EL (cell line): ENCODE results near the gene SVOP.

ENCODE experiments used
- DNase-seq: peaks from one replicate; pipeline ENCODE4 v3.0.0-alpha.2; 2016

The SVOP gene

DNA sequence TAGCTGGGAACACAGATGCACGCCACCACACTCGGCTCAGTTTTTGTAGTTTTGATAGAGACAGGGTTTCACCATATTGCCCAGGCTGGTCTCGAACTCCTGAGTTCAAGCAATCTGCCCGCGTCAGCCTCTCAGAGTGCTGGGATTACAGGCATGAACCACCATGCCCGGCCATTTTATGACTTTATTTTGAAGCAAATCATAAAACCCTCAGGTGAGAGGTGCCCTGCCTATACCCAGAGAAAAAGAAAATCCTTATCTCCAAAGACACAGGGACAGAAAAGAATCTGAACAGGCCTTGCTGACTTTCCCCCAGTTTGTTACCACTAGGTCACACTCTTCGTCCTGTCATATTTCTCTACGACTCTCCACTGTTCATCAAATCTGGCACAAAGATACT, 92.2 kb downstream of the SVOP start:
- no peak for DNase-seq

DNA sequence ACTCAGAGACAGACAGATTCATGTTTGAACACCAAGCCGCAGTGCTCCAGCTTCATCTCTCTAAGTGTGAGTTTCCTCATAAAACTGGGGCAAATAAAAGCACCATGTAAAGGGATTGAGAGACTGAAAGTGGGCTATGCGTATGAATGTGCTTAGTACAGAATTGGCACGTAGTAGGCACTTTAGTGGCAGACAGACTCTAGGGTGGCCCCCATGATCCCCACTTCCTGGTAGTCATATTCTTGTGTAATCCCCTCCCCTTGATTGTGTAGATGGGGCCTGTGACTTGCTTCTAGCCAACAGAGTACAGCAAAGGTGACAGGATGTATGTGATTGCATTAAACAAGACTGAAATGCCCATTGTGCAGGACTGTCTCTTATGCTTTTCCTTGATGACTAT, 98.0 kb downstream of the SVOP start:
- no peak for DNase-seq

DNA sequence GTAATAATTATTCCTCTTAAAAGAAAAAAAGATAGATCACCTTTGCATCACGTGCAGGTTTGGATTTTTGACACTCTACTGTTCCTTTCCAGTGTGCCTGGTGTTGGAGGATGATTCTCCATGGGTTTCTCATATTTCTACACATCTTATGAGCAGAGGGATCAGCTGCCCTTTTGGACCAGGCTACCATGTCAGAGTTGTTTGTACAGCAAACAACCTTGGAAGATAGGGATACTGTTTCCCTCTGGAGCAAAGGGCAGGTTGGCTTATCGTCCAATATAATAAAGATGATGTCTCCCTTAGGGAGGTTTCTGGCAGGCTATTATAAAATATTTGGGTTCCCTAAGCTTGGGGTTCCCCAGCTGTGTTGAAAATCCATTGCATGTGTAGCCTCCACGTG, 98.9 kb downstream of the SVOP start:
- no peak for DNase-seq

GRCh38 chr12:108918960-108919642, 101.8 kb downstream of the SVOP start:
- no peak for DNase-seq

GRCh38 chr12:108918206-108918605, 102.7 kb downstream of the SVOP start:
- no peak for DNase-seq

DNA sequence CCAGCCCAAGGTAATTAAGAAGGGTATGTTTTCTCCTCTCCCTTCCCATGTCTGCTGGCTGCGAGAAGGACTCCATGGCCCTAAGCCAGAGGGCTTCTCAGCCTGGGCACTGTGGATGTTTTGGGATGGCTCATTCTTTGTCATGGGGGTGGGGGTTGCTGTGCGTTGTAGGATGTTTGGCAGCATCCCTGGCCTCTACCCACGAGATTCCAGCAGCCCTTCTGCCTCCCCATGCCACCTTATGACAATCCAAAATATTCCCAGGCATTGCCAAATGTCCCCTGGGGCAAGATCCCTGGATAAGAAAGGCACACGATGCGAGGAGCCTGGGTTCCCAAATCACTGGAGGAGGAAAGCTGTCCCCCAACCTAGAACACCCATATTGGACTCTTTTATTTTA, 104.5 kb downstream of the SVOP start:
- DNase-seq, result no peak

DNA sequence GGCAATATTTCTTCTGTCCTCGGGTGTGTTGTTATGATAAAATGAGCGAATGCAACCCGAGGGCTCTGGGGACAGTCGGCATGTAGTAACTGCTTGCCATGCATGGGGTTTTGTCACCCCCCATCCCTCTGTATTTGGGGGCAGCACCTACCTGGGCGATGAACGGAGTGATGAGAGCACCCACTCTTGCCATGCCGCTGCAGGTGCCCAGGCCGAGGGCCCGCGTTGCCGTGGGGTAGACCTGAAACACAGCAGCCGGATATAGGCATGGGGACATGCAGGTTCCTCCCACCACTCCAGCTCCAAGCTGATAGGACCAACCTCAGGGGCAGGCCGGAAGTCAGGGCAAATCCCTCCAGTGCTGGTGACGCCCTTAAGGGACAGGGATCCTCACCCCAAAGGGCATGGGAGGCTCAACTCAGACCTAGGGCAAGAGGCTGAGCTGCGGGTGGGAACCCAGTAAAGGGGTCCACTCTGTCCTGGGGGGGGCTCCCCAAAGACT, 105.2 kb downstream of the SVOP start:
- no peak for DNase-seq

GRCh38 chr12:108914121-108914531, 106.7 kb downstream of the SVOP start:
- DNase-seq, result peak; percentile 12

DNA sequence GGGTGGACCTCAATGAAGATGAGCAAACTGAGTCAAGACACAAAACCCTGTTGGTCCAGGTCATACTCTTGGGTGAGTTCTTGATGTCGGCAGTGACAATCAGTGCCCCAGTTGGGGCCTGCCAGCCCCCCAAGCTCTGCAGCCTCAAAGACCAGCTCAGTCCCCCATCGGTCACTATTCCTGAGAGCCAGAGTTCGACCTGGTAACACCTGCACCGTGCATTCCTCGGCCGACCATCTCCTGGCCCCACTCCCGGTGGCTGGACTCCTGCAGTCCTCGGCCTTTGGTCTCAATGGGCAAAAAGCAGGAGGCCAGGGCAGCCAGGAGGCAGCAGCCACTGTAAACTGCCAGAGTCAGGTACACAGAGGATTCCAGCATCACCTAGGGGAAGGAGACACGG, 108.5 kb downstream of the SVOP start:
- DNase-seq, result no peak

GRCh38 chr12:108911915-108912314, 109.0 kb downstream of the SVOP start:
- DNase-seq, result no peak

DNA sequence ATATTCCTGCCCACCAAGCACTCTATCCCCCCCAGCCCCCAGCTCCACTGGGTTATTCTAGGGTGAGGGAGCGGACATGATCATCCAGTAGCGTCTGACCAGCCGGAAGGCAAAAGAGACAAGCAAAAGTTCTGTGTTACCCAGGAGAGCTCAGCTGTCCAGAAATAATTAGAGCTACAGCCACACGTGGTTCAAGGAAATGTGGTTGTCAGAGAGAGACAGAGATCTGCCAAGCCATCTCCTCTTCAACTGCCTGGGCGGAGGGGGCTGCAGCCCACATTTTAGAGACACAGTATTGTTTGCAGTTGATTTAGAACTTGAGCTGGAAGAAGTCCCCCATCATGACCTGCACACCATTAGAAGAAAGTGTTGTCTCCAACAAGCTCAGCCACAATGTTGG, 110.5 kb downstream of the SVOP start:
- DNase-seq, result no peak

- peak; percentile 13 for DNase-seq
Measured at GRCh38 chr12:108907839-108908351, 113.0 kb downstream of the SVOP start.

DNA sequence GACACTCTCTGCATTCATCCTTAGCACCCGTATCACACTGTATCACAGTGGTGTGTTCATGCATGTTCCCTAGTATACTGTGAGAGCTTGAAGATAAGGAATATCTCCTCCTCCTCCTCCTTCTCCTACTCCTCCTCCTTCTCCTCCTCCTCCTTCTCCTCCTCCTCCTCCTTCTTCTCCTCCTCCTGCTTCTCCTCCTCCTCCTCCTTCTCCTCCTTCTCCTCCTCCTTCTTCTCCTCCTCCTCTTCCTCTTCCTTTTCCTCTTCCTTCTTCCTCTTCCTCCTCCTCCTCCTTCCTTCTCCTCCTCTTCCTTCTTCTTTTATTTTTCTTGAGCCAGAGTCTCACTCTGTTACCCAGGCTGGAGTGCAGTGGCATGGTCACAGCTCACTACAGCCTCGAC, 113.9 kb downstream of the SVOP start:
- no peak for DNase-seq

GRCh38 chr12:108905725-108906124, 115.1 kb downstream of the SVOP start:
- DNase-seq, result no peak

- no peak for DNase-seq
Measured at GRCh38 chr12:108899145-108899544, 121.7 kb downstream of the SVOP start.

GRCh38 chr12:108896817-108897216, 124.1 kb downstream of the SVOP start:
- DNase-seq, result no peak

GRCh38 chr12:108896336-108896735, 124.5 kb downstream of the SVOP start:
- no peak for DNase-seq

DNA sequence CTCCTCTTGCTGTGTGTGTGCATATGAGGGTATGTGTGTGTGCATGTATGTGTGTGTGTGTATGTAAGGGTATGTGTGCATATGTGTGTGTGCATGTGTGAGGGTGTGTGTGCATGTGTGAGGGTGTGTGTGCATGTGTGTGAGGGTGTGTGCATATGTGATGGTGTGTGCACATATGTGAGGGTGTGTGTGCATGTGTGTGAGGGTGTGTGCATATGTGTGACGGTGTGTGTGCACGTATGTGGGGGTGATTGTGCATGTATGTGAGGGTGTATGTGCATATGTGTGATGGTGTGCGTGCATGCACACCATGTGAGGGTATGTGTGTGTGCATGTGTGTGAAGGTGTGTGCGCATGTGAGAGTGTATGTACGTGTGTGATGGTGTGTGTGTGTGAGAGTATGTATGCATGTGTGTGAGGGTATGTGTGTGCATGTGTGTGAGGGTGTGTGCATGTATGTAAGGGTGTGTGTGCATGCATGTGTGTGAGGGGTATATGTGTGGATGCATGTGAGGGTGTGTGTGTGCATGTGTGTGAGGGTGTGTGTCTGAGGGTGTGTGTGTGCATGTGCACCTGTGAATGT, 125.6 kb downstream of the SVOP start:
- no peak for DNase-seq

DNA sequence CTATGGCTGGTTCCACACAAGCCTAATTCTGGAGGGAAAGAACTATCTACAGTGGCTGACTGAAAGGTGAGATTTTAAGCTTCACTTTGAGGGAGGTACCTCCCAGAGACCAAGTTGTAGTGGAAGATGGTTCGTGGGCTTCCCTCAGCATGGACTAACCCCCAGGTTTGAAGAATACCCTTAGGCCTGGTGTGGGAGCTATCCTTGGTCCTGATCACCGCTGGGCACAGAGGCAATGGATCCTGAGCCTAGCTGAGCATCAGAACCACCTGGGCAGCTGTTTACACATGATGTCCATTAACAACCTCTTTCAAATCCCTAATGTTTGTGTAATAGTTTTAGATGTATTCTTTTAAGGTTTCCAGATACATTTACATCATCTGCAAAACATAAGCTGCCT, 130.7 kb downstream of the SVOP start:
- DNase-seq, result no peak

GRCh38 chr12:108888031-108888430, 132.8 kb downstream of the SVOP start:
- no peak for DNase-seq

- DNase-seq, result no peak
Measured at GRCh38 chr12:108886873-108887629, 133.8 kb downstream of the SVOP start.

DNA sequence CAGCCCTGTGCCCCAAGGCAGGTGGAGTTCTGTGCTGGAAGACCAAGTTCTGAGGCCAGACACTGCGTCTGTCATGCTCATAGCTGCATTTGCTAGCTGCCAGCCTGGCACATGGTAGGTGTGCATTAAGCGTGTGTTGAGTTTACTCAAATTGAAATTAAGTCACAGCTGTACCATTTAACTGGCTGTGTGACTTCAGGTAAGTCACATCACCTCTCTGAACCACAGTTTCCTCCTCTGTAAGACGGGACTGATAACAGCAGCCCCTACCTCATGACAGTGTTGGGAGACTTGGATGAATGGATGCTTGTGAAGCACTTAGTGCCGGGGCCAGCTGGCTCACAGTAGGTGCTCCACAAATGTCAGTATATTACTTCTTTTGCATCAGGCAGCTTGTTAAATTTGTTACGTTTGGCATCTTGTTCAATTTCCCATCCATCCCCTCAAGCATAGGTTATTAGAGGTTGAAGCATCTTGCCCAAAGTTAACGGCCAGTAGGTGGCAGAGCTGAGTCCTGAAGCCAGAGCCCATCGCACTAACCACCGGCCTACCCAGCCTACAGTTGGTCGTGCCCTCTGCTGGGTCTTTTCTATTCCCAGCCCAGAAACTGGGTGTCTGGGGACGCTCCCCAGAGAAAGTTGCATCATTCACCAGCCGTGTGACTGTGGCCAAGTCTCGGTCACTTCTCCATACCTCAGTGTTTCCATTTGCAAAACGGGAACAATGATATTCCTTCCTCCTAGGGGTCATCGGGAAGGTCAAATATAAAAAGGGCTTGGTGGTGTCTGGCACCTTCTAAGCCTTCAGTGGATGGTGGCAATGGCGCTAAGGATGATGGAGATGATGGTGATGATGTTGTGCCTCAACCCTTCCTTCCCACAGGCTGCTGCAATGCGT, 136.5 kb downstream of the SVOP start:
- DNase-seq, result peak; percentile 30

GRCh38 chr12:108881953-108882352, 138.9 kb downstream of the SVOP start:
- DNase-seq, result no peak
